Fibroblast of the aortic adventitia (primary cell): ENCODE measurements around the gene INHA. TPM values are rescaled to one million over a fixed set of nuclear protein-coding genes. Genes with fewer than 3 reads are reported as not detected.

ENCODE experiments used
- DNase-seq: peaks from one replicate; pipeline ENCODE4 v3.0.0-alpha.2; 2010; ENCODE audit warnings: low read depth
- H3K4me3 ChIP-seq: 2 replicates; pipeline ENCODE4 v1.5.1; 2011; ENCODE audit warnings: low read depth, mild to moderate bottlenecking, control low read depth, low read length, moderate library complexity
- total RNA-seq: library from RNA; depleted of rRNA; stranded (reverse); fragments of >200 nt; gene quantifications from 2 replicates; pipeline ENCODE4 v1.2.3, GENCODE V29; 2012; ENCODE audit warnings: low replicate concordance
- TF ChIP-seq, protein P1 (sequence below): IDR thresholded peaks from 2 replicates; pipeline ENCODE4 v1.5.1; 2011; ENCODE audit warnings: mild to moderate bottlenecking, low read length, control low read depth, inconsistent platforms; ENCODE audit not compliant: insufficient read depth

The INHA gene
- total RNA-seq, 1 donor, result 0.18 TPM

DNA sequence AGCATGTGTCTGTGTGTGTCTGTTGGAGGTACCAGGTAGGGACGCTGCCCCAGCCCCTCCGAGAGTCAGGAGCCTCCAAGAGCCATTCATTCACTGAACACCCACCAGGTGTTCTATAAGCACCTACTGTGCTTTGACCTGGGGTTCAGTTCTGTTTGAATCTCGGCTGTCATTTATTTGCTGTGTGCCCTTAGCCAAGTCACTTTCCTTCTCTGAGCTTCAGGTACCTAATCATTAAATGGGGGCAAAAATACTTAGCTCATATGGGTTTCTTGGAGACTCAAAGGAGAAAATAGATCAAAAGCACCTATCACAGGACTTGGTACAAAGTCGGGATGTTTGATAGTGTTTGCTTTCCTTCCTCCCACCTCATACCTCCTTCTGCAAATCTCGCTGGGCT is 44.6 kb upstream of the INHA start:
- no peak for DNase-seq
- TF ChIP-seq, protein P1, sequence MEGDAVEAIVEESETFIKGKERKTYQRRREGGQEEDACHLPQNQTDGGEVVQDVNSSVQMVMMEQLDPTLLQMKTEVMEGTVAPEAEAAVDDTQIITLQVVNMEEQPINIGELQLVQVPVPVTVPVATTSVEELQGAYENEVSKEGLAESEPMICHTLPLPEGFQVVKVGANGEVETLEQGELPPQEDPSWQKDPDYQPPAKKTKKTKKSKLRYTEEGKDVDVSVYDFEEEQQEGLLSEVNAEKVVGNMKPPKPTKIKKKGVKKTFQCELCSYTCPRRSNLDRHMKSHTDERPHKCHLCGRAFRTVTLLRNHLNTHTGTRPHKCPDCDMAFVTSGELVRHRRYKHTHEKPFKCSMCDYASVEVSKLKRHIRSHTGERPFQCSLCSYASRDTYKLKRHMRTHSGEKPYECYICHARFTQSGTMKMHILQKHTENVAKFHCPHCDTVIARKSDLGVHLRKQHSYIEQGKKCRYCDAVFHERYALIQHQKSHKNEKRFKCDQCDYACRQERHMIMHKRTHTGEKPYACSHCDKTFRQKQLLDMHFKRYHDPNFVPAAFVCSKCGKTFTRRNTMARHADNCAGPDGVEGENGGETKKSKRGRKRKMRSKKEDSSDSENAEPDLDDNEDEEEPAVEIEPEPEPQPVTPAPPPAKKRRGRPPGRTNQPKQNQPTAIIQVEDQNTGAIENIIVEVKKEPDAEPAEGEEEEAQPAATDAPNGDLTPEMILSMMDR, result no peak
- no peak overlapping the region for H3K4me3 ChIP-seq

DNA sequence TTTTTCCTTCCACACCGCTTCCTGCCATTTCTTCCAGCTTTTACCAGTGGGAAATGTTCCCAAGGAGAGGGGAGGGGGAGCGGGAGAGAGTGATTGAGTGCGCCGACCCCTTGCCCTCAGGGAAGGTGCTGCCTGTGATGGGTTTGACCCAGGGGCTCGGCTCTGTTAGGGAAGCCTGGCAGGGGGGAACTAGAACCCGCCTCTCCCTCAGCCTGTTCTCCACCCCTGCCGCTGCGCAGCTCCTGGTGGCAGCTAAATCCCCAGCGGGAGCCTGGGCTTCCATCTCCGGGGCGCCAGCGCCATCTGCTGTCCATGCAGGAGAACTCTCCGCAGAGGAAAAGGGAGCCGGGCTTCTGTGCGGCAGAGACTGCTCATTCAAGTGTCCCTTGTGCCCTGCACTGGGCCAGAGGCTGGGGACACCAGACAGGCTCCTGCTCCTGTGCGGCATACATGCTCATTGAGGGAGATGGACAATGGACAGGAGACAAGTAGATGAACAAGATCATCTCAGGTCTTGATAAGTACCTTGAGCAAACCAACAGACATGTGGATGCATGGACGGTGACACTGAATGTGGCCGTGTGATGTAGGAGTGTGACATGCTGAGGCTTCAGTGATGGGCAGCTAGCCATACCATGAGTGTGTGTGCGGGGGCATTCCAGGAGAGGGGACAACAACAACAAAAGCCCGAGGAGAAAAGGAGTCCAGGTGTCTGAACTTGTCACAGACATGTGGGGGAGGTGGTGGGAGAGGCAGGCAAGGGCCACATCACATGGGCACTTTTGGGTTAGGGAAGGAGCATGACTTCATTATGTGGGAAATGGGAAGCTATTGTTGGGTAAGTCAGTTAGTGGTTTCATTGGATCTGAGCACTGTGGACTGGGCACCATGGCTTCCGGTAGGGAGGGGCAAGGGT is 41.8 kb upstream of the INHA start:
- TF ChIP-seq, protein P1, result peak; percentile 97
- peak; percentile 85 for DNase-seq
- H3K4me3 ChIP-seq, result peak overlapping the region; percentile 48

DNA sequence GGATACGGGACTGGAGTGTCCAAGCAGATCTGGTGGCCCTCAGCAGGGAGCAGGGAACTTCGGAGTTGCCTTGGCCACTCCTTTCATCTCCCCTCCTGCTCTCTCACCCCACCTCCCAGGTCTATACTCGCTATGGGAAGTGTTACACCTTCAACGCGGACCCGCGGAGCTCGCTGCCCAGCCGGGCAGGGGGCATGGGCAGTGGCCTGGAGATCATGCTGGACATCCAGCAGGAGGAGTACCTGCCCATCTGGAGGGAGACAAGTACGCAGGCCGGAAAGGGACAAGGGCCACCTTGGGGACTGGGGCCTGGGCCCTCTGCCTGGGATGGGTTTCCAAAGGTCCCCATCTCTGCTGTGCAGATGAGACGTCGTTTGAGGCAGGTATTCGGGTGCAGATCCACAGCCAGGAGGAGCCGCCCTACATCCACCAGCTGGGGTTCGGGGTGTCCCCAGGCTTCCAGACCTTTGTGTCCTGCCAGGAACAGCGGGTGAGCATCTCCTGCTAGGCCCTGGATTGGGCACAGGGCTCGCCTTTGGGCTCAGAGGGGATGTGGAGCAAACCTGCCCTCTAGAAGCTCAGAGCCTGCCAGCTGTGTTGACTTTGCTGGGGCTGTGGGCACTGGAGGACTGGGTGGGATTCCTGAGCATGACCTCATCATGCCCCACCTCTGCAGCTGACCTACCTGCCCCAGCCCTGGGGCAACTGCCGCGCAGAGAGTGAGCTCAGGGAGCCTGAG is 40.3 kb upstream of the INHA start:
- DNase-seq, result no peak
- no peak overlapping the region for H3K4me3 ChIP-seq
- TF ChIP-seq, protein P1, result no peak

DNA sequence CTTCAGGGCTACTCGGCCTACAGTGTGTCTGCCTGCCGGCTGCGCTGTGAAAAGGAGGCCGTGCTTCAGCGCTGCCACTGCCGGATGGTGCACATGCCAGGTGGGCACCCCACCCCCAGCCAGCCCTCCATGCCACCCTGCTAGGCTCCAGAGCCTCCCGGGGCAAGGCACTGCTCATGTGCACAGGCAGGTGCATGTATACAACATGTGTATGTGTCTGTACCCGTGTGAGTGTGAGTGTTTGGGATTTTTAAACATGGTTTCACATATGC is 39.8 kb upstream of the INHA start:
- TF ChIP-seq, protein P1, result no peak
- no peak for DNase-seq
- H3K4me3 ChIP-seq, result no peak overlapping the region

DNA sequence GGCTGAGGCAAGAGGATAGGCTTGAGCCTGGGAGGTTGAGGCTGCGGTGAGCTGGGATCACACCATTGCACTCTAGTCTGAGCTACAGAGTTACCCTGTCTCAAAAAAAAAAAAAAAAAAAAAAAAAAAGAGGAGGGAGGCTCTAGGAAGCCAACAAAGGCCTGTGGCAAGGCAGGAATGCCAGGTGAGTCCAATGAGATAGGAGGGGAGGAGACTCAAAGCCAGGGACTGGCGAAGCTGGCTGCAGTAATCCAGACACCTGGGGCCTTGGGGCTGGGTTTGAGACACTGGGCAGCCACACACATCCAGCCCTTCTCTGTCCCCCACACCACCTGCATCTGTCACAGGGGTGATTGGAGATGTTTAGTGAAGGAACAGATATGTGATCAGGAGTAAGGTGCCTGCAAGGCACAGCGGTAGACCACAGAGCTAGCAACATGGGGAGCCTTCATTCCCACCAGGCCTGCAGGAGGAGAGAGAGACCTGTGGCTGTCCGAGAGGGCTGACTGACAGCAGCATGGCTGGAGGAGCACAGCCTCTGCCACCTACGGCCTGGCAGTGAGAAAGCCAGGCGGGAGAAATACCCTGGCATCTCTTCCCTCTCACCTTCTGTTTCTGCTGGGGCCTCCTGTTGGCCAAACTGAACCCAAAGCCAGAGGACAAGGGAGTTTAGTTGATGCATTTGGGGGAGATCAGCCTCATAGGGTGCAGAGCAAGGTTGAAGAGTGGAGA is 38.0 kb upstream of the INHA start:
- TF ChIP-seq, protein P1, result no peak
- H3K4me3 ChIP-seq, result no peak overlapping the region
- DNase-seq, result no peak

DNA sequence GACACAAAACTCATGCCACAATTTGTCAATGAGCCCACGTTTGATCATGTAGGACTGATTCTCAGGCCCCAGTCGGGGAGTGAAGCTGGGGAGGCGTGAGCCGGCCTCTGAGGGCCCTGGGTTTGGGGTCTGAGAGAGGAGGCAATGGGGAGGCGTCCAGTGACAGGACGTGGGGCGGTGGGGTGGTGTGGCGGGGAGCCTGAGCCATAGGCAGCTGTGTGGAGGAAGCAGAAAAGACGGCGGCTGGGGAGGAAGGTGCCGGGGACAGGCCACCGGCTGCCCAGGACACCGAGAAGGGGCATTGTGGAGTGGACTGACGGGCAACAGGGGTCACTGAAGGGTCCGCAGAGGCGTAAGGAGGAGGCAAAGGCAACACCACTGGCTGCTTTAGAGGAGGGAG is 35.7 kb upstream of the INHA start:
- no peak for DNase-seq
- TF ChIP-seq, protein P1, result no peak
- no peak overlapping the region for H3K4me3 ChIP-seq
